Measurements from ENCODE around the gene MAGEB1. TPM values are rescaled to one million over a fixed set of nuclear protein-coding genes. Genes with fewer than 3 reads are reported as not detected.

MAGEB1 gene
- total RNA-seq, 1 experiment from 2014 or later: 0.17 TPM

DNA sequence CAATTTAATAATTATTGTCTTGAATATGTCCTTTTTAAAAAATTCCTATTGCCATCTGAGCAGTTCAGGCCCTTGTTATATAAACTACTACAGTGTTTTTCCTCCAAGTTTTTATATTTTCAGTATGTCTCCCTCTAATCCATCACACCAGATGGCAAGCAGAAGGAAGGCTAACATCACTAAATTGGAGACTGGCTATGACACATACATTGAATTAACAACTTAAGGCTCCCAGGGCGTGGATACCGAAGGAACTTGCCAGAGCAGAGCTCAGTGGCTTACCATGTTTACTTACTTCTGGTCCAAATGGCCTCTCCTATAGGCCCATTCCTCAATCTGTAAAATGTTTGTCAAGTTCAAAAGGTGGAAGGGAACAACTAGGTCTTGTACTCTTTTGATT lies 13.0 kb downstream of the MAGEB1 start:
- Histone ChIP-seq H3K18ac (ENCODE audit: insufficient read length, low read depth, low read length) (no peak overlapping the region), H4K8ac (replicated peaks; ENCODE audit: insufficient read length, low read depth, low read length) (no peak overlapping the region), H3K4ac (ENCODE audit: low read depth, low read length) (no peak overlapping the region), H3K23ac (ENCODE audit: insufficient read length, low read depth, low read length) (no peak overlapping the region), H3K4me2 (ENCODE audit: insufficient read depth, insufficient read length, low read length) (no peak overlapping the region), H3T11ph (ENCODE audit: low read length) (no peak overlapping the region), H3K27me3 (ENCODE audit: insufficient read depth, low read length) (no peaks in the 10 kb centered on the region), H3K79me1 (ENCODE audit: insufficient read depth, low read depth, low read length, poor library complexity, severe bottlenecking) (no peaks in the 10 kb centered on the region), H4K20me1 (ENCODE audit: control insufficient read depth, insufficient read depth, insufficient read length) (no peaks in the 10 kb centered on the region), H2BK15ac (ENCODE audit: low read depth, low read length) (no peak overlapping the region), H3K79me2 (ENCODE audit: insufficient read depth, low read length) (no peaks in the 10 kb centered on the region), H2BK120ac (ENCODE audit: low read depth, low read length, poor library complexity, severe bottlenecking) (no peak overlapping the region), H2AFZ (ENCODE audit: low read length) (no peak overlapping the region), H3K27ac (ENCODE audit: insufficient read length, low read depth, low read length) (no peak overlapping the region), H2BK20ac (ENCODE audit: low read depth, low read length, poor library complexity, severe bottlenecking) (no peak overlapping the region), H3K9me3 (ENCODE audit: control insufficient read depth, low read depth, low read length) (peaks cover 8% of the 10 kb centered on the region), H3K23me2 (ENCODE audit: insufficient read length, low read depth, low read length, poor library complexity, severe bottlenecking) (no peaks in the 10 kb centered on the region), H2BK5ac (ENCODE audit: insufficient read length, low read length) (no peak overlapping the region), H4K91ac (ENCODE audit: insufficient read length, low read depth, low read length) (no peak overlapping the region), H2AK5ac (ENCODE audit: insufficient read length, low read length) (no peak overlapping the region), H3K14ac (ENCODE audit: insufficient read depth, low read length) (no peak overlapping the region), H4K5ac (ENCODE audit: insufficient read length, low read depth, low read length) (no peak overlapping the region), H3K4me1 (ENCODE audit: insufficient read depth, low read length) (no peaks in the 10 kb centered on the region), H2BK12ac (ENCODE audit: insufficient read length, low read depth, low read length) (no peak overlapping the region), H3K9ac (ENCODE audit: extremely low read depth, insufficient read length, low read length) (no peak overlapping the region), H3K56ac (ENCODE audit: insufficient read length, low read depth, low read length) (no peak overlapping the region)
- no CpG with 5 or more reads among the region's 2 CpGs for WGBS (ENCODE audit: extremely low coverage, insufficient read length, low lambda C conversion rate)
- Mint-ChIP-seq H3K27me3 (ENCODE audit: low read depth) (no peaks in the 10 kb centered on the region), H3K36me3 (ENCODE audit: insufficient read depth in 1 of 3, low read depth in 3 of 3) (peaks cover 13 to 19% (median 18%) of the 10 kb centered on the region in 3 experiments), H3K4me1 (peaks cover 3% of the 10 kb centered on the region in 2 experiments; a peak in 3 of 4 replicates), H3K4me3 (no peak overlapping the region), H3K27ac (no peak overlapping the region), H3K9me3 (peaks cover 25 to 46% of the 10 kb centered on the region in 2 experiments)
- TF ChIP-seq, protein P1, sequence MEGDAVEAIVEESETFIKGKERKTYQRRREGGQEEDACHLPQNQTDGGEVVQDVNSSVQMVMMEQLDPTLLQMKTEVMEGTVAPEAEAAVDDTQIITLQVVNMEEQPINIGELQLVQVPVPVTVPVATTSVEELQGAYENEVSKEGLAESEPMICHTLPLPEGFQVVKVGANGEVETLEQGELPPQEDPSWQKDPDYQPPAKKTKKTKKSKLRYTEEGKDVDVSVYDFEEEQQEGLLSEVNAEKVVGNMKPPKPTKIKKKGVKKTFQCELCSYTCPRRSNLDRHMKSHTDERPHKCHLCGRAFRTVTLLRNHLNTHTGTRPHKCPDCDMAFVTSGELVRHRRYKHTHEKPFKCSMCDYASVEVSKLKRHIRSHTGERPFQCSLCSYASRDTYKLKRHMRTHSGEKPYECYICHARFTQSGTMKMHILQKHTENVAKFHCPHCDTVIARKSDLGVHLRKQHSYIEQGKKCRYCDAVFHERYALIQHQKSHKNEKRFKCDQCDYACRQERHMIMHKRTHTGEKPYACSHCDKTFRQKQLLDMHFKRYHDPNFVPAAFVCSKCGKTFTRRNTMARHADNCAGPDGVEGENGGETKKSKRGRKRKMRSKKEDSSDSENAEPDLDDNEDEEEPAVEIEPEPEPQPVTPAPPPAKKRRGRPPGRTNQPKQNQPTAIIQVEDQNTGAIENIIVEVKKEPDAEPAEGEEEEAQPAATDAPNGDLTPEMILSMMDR (conservative IDR thresholded peaks at IDR 0.05): no peak
- DNase-seq: no peak

All from H9 (cell line).